Measurements from ENCODE around the gene TECPR2.
"Not testable (repeated sequence)": the region's sequence is repeated elsewhere in the genome, so short reads cannot be mapped to it uniquely, and the experiment has no call there.

The TECPR2 gene

DNA sequence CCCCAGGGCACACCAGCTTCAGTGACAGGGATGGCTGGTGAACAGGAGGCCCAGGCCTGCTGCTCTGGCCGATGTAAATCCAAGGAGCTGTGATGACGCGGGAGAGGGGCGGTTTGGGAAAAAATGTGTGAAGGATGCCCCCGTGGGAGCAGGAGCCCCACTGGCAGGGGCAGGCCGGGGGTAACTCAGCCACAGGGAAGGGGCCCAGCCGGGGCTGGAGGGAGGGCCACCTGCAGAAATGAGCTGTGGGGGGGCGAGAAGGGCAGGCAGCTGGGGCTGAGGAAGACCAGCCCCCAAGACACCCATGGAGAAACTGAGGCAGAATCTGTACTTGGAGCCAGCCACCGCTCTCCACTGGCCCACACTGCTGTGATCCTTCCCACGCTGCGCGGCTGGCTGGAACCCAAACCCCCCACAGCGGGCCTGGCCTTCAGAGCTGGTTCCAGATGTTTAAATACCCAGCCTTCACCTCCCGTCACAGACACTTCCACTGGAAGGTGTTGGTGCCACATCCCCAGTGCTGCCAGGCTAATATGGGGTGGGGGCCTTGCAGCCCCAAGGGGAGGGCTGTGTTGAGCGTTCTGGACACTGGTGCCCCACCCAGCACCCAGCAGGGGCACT lies 175.3 kb downstream of the TECPR2 start:
- Histone ChIP-seq H3K36me3 (ENCODE audit: control insufficient read depth in 2 of 2, insufficient read depth in 2 of 2, low read length in 2 of 2) (no peaks in the 10 kb centered on the region), H3K4me3 (ENCODE audit: low read length in 2 of 2) (no peak overlapping the region), H3K9me3 (ENCODE audit: control insufficient read depth in 2 of 2, low read length in 2 of 2) (no peaks in the 10 kb centered on the region), H3K27me3 (ENCODE audit: control insufficient read depth in 2 of 2, insufficient read depth in 2 of 2, low read length in 2 of 2) (no peaks in the 10 kb centered on the region), H3K4me1 (ENCODE audit: control insufficient read depth in 2 of 2, insufficient read depth in 2 of 2, low read length in 2 of 2) (no peaks in the 10 kb centered on the region), H3K27ac (ENCODE audit: low read depth in 2 of 2, low read length in 2 of 2) (no peak overlapping the region), H3K9ac (ENCODE audit: low read depth in 1 of 2, low read length in 2 of 2) (no peak overlapping the region)

DNA sequence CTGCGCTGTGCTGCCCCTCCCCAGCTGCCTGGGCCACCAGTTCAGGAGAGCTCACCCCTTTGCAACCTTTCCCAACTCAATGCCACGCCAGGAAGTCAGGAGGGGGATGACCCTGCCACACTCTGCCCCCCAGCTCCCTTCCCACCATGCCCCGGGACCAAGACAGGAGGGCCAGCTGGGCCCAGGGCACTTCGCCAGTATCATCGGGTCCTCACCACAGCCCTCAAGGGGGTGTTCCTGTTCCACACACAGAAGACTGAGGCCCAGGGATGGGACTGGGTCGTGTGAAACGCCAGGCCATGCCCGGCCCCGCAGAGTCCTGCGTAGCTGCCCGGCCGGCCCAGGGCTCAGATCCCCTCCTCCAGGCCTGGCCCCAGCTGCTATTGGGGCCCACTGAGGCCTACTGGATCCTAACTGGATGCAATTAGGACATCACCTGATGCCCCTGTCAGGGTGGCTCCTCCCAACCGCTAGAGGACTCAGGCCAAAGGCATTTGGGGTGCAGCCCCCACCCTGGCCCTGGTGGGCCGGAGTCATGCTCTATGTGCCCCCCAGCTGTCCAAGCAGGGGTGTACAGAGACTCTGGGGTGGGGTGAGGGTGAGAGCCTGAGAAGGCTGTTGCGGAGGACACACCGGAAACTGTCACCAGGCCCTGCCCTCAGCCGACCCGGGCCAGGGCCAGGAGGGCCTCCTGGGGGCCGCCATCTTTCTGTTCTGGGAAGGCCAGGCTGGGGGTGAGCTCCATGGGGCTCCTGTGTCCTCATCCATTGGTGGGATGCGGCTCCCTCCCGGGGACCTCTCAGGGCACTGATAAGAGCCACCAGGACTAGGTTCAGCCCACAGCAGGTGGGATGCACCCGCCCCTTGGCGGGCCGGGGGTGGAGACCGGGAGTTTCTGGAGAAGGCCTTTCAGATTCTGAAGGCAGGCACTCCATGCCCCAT lies 176.1 kb downstream of the TECPR2 start:
- no peak overlapping the region for H3K9ac ChIP-seq (ENCODE audit: low read depth in 1 of 2, low read length in 2 of 2)
- no peak overlapping the region for H3K27ac ChIP-seq (ENCODE audit: low read depth in 2 of 2, low read length in 2 of 2)
- H3K9me3 ChIP-seq (ENCODE audit: control insufficient read depth in 2 of 2, low read length in 2 of 2) = no peaks in the 10 kb centered on the region
- H3K4me3 ChIP-seq (ENCODE audit: low read length in 2 of 2) = no peak overlapping the region
- peaks cover 0 to under 1% of the 10 kb centered on the region in 2 donors for H3K27me3 ChIP-seq (ENCODE audit: control insufficient read depth in 2 of 2, insufficient read depth in 2 of 2, low read length in 2 of 2)
- H3K4me1 ChIP-seq (ENCODE audit: control insufficient read depth in 2 of 2, insufficient read depth in 2 of 2, low read length in 2 of 2) = no peaks in the 10 kb centered on the region
- H3K36me3 ChIP-seq (ENCODE audit: control insufficient read depth in 2 of 2, insufficient read depth in 2 of 2, low read length in 2 of 2) = no peaks in the 10 kb centered on the region

DNA sequence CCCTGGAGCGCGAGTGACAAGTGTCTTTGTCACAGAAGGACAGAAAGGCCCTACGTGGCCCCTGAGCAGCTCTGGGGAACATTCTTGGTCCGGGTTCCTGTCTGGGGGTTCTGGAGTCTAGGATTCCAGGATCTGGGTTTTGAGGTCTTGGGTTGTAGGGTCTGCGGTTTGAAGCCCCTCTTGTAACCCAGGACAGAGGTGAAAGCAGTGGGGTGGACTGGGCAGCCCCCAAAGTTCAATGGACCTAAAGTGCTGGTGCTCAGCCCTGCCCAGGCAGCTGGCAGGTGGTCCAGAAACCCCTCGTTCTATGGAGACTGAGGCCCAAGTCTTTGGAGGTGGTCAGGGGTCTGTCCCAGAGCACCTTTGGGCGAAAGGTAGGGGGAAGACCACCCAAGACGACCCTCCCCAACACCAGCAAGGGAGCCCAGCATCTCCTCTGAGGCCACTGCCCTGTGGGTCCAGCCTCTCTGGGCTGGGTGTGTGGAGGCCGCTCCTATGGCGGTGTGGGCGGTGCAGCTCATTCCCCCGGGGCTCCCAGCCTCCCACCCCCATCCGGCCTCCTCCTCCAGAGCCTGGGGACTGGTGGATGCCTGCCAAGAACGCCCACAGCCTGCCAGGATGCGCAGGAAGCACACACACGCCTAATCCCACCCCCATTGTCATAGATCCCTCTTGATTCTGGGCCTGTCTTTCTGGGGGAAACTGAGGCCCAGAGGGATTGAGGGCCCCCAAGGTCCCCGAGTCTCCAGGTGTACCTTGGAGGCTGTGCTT lies 177.0 kb downstream of the TECPR2 start:
- Histone ChIP-seq H3K36me3 (ENCODE audit: control insufficient read depth in 2 of 2, insufficient read depth in 2 of 2, low read length in 2 of 2) (no peaks in the 10 kb centered on the region), H3K9ac (ENCODE audit: low read depth in 1 of 2, low read length in 2 of 2) (no peak overlapping the region), H3K27ac (ENCODE audit: low read depth in 2 of 2, low read length in 2 of 2) (no peak overlapping the region), H3K27me3 (ENCODE audit: control insufficient read depth in 2 of 2, insufficient read depth in 2 of 2, low read length in 2 of 2) (peaks cover 0 to 3% of the 10 kb centered on the region in 2 donors), H3K9me3 (ENCODE audit: control insufficient read depth in 2 of 2, low read length in 2 of 2) (no peaks in the 10 kb centered on the region), H3K4me3 (ENCODE audit: low read length in 2 of 2) (no peak overlapping the region), H3K4me1 (ENCODE audit: control insufficient read depth in 2 of 2, insufficient read depth in 2 of 2, low read length in 2 of 2) (peaks cover 2 to 4% of the 10 kb centered on the region in 2 donors)

DNA sequence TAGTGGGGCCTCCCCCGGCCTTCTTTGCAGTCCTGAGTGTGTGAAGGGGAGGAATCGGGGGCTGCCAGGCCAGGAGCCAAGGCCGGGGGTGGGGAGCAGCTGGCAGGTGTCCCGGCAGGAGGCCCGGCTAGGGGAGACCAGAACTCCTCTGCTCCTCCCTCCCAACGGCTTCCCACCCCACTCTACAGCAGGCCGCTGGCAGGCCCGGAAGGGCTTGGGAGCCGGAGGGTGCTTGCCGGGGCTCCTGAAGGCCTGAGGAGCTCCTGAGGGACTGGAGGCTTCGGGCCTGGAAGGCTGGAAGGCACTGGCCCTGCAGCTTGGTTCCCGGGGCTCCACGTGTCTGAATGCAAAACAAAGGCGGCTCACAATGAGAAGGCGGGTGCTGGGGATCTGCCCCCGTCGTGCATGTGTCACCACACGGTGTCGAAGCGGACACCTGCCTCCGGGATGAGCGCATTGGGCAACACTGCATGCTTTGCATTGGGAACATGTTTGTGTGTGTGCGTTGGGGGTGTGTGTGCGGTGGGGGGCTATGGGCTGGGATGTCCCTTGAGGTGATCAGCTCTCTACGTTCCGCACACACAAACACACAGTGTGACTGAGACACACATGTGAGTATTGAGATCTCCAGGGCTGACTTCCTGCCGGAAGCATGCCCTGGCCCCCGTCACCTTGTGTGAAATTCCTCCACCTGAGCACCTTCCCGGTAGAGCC lies 177.7 kb downstream of the TECPR2 start:
- no peaks in the 10 kb centered on the region for H3K36me3 ChIP-seq (ENCODE audit: control insufficient read depth in 2 of 2, insufficient read depth in 2 of 2, low read length in 2 of 2)
- H3K4me1 ChIP-seq (ENCODE audit: control insufficient read depth in 2 of 2, insufficient read depth in 2 of 2, low read length in 2 of 2) = peaks cover 5 to 9% of the 10 kb centered on the region in 2 donors
- H3K27me3 ChIP-seq (ENCODE audit: control insufficient read depth in 2 of 2, insufficient read depth in 2 of 2, low read length in 2 of 2) = peaks cover 0 to 3% of the 10 kb centered on the region in 2 donors
- no peak overlapping the region for H3K27ac ChIP-seq (ENCODE audit: low read depth in 2 of 2, low read length in 2 of 2)
- H3K9me3 ChIP-seq (ENCODE audit: control insufficient read depth in 2 of 2, low read length in 2 of 2) = no peaks in the 10 kb centered on the region
- no peak overlapping the region for H3K4me3 ChIP-seq (ENCODE audit: low read length in 2 of 2)
- H3K9ac ChIP-seq (ENCODE audit: low read depth in 1 of 2, low read length in 2 of 2) = no peak overlapping the region

DNA sequence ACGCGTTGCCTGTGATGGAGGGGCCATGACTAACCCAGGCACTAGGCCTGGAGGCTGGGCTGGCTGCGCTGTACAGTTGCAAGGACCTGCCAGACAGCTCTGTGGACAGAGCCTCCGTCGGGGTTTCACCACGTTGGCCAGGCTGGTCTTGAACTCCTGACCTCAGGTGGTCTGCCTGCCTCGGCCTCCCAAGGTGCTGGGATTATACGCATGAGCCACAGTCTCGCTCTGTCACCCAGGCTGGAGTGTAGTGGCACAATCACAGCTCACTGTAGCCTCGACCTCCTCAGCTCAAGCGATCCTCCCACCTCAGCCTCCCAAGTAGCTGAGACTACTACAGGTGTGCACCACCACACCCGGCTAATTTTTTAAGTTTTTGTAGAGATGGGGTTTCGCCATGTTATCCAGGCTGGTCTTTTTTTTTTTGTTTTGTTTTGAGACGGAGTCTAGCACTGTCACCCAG lies 178.3 kb downstream of the TECPR2 start:
- H3K27me3 ChIP-seq (ENCODE audit: control insufficient read depth in 2 of 2, insufficient read depth in 2 of 2, low read length in 2 of 2); H3K4me1 ChIP-seq (ENCODE audit: control insufficient read depth in 2 of 2, insufficient read depth in 2 of 2, low read length in 2 of 2); H3K27ac ChIP-seq (ENCODE audit: low read depth in 2 of 2, low read length in 2 of 2); H3K9me3 ChIP-seq (ENCODE audit: control insufficient read depth in 2 of 2, low read length in 2 of 2); H3K36me3 ChIP-seq (ENCODE audit: control insufficient read depth in 2 of 2, insufficient read depth in 2 of 2, low read length in 2 of 2); H3K4me3 ChIP-seq (ENCODE audit: low read length in 2 of 2); H3K9ac ChIP-seq (ENCODE audit: low read depth in 1 of 2, low read length in 2 of 2): not testable (repeated sequence)

DNA sequence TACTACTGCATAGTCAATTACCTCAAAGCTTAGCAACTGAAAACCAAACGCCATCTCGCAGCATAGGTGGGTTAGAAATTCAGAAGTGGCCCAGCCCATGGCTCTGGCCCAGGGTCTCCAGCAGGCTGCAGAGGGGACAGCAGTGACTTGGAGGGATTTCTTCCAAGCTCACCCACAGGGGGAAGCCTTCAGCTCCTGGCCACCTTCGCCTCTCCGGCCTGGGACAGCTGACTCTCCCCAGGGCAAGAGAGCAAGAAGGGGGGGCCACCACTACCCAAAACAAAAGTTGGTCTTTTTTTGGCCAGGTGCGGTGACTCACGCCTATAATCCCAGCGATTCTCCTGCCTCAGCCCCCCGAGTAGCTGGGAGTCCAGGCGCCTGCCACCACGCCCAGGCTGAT lies 179.0 kb downstream of the TECPR2 start:
- no peak overlapping the region for H3K27ac ChIP-seq (ENCODE audit: low read depth in 2 of 2, low read length in 2 of 2)
- no peak overlapping the region for H3K4me3 ChIP-seq (ENCODE audit: low read length in 2 of 2)
- peaks cover 7 to 9% of the 10 kb centered on the region in 2 donors for H3K4me1 ChIP-seq (ENCODE audit: control insufficient read depth in 2 of 2, insufficient read depth in 2 of 2, low read length in 2 of 2)
- H3K9ac ChIP-seq (ENCODE audit: low read depth in 1 of 2, low read length in 2 of 2) = no peak overlapping the region
- H3K36me3 ChIP-seq (ENCODE audit: control insufficient read depth in 2 of 2, insufficient read depth in 2 of 2, low read length in 2 of 2) = no peaks in the 10 kb centered on the region
- no peaks in the 10 kb centered on the region for H3K9me3 ChIP-seq (ENCODE audit: control insufficient read depth in 2 of 2, low read length in 2 of 2)
- peaks cover 0 to 3% of the 10 kb centered on the region in 2 donors for H3K27me3 ChIP-seq (ENCODE audit: control insufficient read depth in 2 of 2, insufficient read depth in 2 of 2, low read length in 2 of 2)

DNA sequence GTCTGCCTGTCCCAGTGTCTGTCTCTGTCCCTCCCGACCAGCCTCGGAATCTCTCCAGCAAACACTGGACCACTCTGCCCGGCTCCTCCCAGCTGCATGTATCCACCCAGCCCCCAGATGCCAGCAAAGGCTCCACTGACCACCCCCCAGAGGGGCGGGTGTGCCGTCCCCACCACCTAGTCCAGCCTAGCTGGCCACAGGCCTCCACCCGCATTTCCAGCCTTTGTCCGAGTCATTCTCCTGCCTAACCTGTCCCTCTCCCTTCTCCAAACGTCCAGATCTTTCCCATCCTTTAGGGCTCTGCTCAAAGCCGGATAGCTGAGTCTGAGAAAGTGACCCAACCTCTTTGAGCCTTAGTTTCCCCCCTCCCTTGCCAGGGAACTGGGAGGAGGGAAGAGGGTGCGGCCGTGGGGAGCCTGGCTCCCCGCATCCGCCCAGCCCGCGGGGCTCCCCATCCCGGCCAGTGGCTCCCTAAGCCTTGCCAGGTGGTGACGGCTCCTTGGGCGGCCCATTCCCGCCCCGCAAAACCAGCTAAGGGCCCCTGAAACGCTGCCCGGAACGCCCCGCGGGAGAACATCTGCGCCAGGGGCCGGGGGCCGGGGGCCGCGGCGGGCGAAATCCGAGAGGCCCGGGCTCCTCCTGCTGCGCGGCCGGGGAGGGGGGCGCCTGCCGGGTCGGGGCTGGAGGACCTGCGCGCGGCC lies 181.5 kb downstream of the TECPR2 start:
- Histone ChIP-seq H3K9me3 (ENCODE audit: control insufficient read depth in 2 of 2, low read length in 2 of 2) (no peaks in the 10 kb centered on the region), H3K4me1 (ENCODE audit: control insufficient read depth in 2 of 2, insufficient read depth in 2 of 2, low read length in 2 of 2) (peaks cover 7 to 9% of the 10 kb centered on the region in 2 donors), H3K27me3 (ENCODE audit: control insufficient read depth in 2 of 2, insufficient read depth in 2 of 2, low read length in 2 of 2) (peaks cover 0 to 3% of the 10 kb centered on the region in 2 donors), H3K9ac (ENCODE audit: low read depth in 1 of 2, low read length in 2 of 2) (no peak overlapping the region), H3K36me3 (ENCODE audit: control insufficient read depth in 2 of 2, insufficient read depth in 2 of 2, low read length in 2 of 2) (no peaks in the 10 kb centered on the region), H3K27ac (ENCODE audit: low read depth in 2 of 2, low read length in 2 of 2) (peak overlapping the region in 1 of 2 donors; percentile 51), H3K4me3 (ENCODE audit: low read length in 2 of 2) (no peak overlapping the region)

DNA sequence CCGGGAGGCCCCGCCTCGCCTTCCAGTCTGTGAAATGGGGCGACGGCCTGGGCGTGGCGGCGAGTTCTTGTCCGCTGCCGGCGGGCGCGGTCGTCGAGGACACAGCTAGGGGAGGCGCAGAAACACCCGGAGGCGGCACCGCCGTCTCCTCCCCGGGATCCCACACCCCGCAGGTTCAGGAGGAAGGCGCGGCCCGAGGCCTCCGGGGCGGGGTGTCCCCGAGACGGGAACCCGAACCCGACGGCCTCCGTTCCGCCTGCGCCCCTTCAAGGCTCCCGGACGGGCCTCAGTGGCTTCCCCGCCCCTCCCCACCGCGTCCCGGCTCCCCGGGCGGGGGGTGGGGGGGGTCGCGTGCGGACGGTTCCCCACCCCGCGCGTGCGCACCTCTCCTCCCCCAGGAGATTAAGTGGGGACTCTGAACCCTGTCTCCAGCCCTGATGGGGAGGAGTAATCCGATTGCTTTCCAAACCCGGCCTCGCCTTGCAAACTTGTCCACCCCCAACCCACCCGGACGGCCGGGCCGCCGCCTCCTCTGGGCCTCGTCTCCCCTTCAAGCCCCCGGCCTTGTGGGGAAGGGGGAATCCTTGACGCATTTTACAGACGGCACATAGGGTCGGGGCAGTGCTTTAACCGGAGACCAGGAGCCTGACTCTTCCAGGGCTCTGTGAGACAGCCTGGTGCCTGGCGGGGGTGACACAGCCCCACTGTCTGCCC lies 182.2 kb downstream of the TECPR2 start:
- H3K4me1 ChIP-seq (ENCODE audit: control insufficient read depth in 2 of 2, insufficient read depth in 2 of 2, low read length in 2 of 2) = peaks cover 7 to 9% of the 10 kb centered on the region in 2 donors
- H3K4me3 ChIP-seq (ENCODE audit: low read length in 2 of 2) = peak overlapping the region; percentile 37 to 47
- no peaks in the 10 kb centered on the region for H3K36me3 ChIP-seq (ENCODE audit: control insufficient read depth in 2 of 2, insufficient read depth in 2 of 2, low read length in 2 of 2)
- H3K27ac ChIP-seq (ENCODE audit: low read depth in 2 of 2, low read length in 2 of 2) = peak overlapping the region; percentile 51 to 56
- H3K27me3 ChIP-seq (ENCODE audit: control insufficient read depth in 2 of 2, insufficient read depth in 2 of 2, low read length in 2 of 2) = peaks cover 0 to 3% of the 10 kb centered on the region in 2 donors
- H3K9ac ChIP-seq (ENCODE audit: low read depth in 1 of 2, low read length in 2 of 2) = peak overlapping the region; percentile 49 to 56
- no peaks in the 10 kb centered on the region for H3K9me3 ChIP-seq (ENCODE audit: control insufficient read depth in 2 of 2, low read length in 2 of 2)

All from mucosa of rectum (tissue), 2 donors.